ENCODE data around the gene PCDH1.

Gene PCDH1

GRCh38 chr5:141853895-141854626 is 24.1 kb downstream of the PCDH1 start:
- no peak for DNase-seq (ENCODE audit: low spot score)

- no peak for DNase-seq (ENCODE audit: low spot score)
These were observed 25.8 kb downstream of the PCDH1 start for GRCh38 chr5:141852448-141852847.

- no peak for DNase-seq (ENCODE audit: low spot score)
These were observed 26.9 kb downstream of the PCDH1 start for GRCh38 chr5:141851195-141851874.

GRCh38 chr5:141850786-141851185 is 27.4 kb downstream of the PCDH1 start:
- DNase-seq (ENCODE audit: low spot score) = no peak

- DNase-seq (ENCODE audit: low spot score) = peak; percentile 94
These were observed 27.9 kb downstream of the PCDH1 start for GRCh38 chr5:141850244-141850768.

GRCh38 chr5:141849415-141850243 is 28.6 kb downstream of the PCDH1 start:
- DNase-seq (ENCODE audit: low spot score) = peak; percentile 92

- DNase-seq (ENCODE audit: low spot score) = peak; percentile 59
These were observed 29.3 kb downstream of the PCDH1 start for GRCh38 chr5:141848744-141849414.

- peak; percentile 59 for DNase-seq (ENCODE audit: low spot score)
These were observed 32.2 kb downstream of the PCDH1 start for GRCh38 chr5:141846031-141846430.

GRCh38 chr5:141845371-141845851 is 32.8 kb downstream of the PCDH1 start:
- no peak for DNase-seq (ENCODE audit: low spot score)

GRCh38 chr5:141844414-141845097 is 33.7 kb downstream of the PCDH1 start:
- DNase-seq (ENCODE audit: low spot score) = no peak

GRCh38 chr5:141843156-141843927 is 34.9 kb downstream of the PCDH1 start:
- no peak for DNase-seq (ENCODE audit: low spot score)

GRCh38 chr5:141841378-141842180 is 36.6 kb downstream of the PCDH1 start:
- DNase-seq (ENCODE audit: low spot score) = no peak

GRCh38 chr5:141840826-141841360 is 37.3 kb downstream of the PCDH1 start:
- DNase-seq (ENCODE audit: low spot score) = no peak

- no peak for DNase-seq (ENCODE audit: low spot score)
These were observed 37.9 kb downstream of the PCDH1 start for GRCh38 chr5:141840280-141840812.

- no peak for DNase-seq (ENCODE audit: low spot score)
These were observed 39.1 kb downstream of the PCDH1 start for GRCh38 chr5:141839015-141839513.

GRCh38 chr5:141838326-141839014 is 39.7 kb downstream of the PCDH1 start:
- DNase-seq (ENCODE audit: low spot score) = no peak

- no peak for DNase-seq (ENCODE audit: low spot score)
These were observed 42.1 kb downstream of the PCDH1 start for GRCh38 chr5:141835928-141836670.
